ENCODE data around the gene ST6GALNAC1. TPM values are rescaled to one million over a fixed set of nuclear protein-coding genes. Genes with fewer than 3 reads are reported as not detected.

Gene ST6GALNAC1
- total and polyA plus RNA-seq, 4 donors, result 1.2 to 4.6 (median 3.9) TPM

- H3K4me1 ChIP-seq (ENCODE audit: control insufficient read depth, insufficient read depth, low read length), result peaks cover 28% of the 10 kb centered on the region
- no peaks in the 10 kb centered on the region for H3K9me3 ChIP-seq (ENCODE audit: control insufficient read depth, insufficient read depth, low read length)
- H3K27me3 ChIP-seq (ENCODE audit: control insufficient read depth, insufficient read depth, low read length), result peaks cover 34% of the 10 kb centered on the region
- no peaks in the 10 kb centered on the region for H3K36me3 ChIP-seq (ENCODE audit: control insufficient read depth, insufficient read depth, low read length)
- WGBS (ENCODE audit: insufficient coverage), result under 1% methylated on average over 83 of the region's 84 CpGs
- H3K27ac ChIP-seq (ENCODE audit: low read depth, low read length), result peak within 1 kb of the TSS; percentile 68
- H3K4me3 ChIP-seq (ENCODE audit: low read depth, low read length), result peak within 1 kb of the TSS; percentile 60
- DNase-seq (ENCODE audit: low read depth in 4 of 6, low spot score in 6 of 6), result peak in 2 of 6 donors; percentile 20 to 57
These were observed 57.6 kb downstream of the ST6GALNAC1 start, which contains the start of gene ST6GALNAC2 for GRCh38 chr17:76585649-76586593. TSS of gene ST6GALNAC2 (minus strand) at chr17:76585860. CDS start at chr17:76585808, 52 bp downstream.

GRCh38 chr17:76585033-76585648 is 58.4 kb downstream of the ST6GALNAC1 start:
- Histone ChIP-seq H3K27ac (ENCODE audit: low read depth, low read length) (peak overlapping the region; percentile 68), H3K4me1 (ENCODE audit: control insufficient read depth, insufficient read depth, low read length) (peaks cover 28% of the 10 kb centered on the region), H3K27me3 (ENCODE audit: control insufficient read depth, insufficient read depth, low read length) (peaks cover 34% of the 10 kb centered on the region), H3K4me3 (ENCODE audit: low read depth, low read length) (peak overlapping the region; percentile 60), H3K9me3 (ENCODE audit: control insufficient read depth, insufficient read depth, low read length) (no peaks in the 10 kb centered on the region), H3K36me3 (ENCODE audit: control insufficient read depth, insufficient read depth, low read length) (no peaks in the 10 kb centered on the region)
- peak in 2 of 6 donors; percentile 28 to 36 for DNase-seq (ENCODE audit: low read depth in 4 of 6, low spot score in 6 of 6)
- WGBS (ENCODE audit: insufficient coverage), result under 1% methylated on average over 62 of the region's 62 CpGs

GRCh38 chr17:76584427-76585032 is 59.0 kb downstream of the ST6GALNAC1 start:
- H3K9me3 ChIP-seq (ENCODE audit: control insufficient read depth, insufficient read depth, low read length), result no peaks in the 10 kb centered on the region
- H3K4me3 ChIP-seq (ENCODE audit: low read depth, low read length), result peak overlapping the region; percentile 60
- WGBS (ENCODE audit: insufficient coverage), result 12% methylated on average over 16 of the region's 17 CpGs
- H3K27ac ChIP-seq (ENCODE audit: low read depth, low read length), result peak overlapping the region; percentile 68
- peaks cover 34% of the 10 kb centered on the region for H3K27me3 ChIP-seq (ENCODE audit: control insufficient read depth, insufficient read depth, low read length)
- peak in 1 of 6 donors; percentile 9 for DNase-seq (ENCODE audit: low read depth in 4 of 6, low spot score in 6 of 6)
- no peaks in the 10 kb centered on the region for H3K36me3 ChIP-seq (ENCODE audit: control insufficient read depth, insufficient read depth, low read length)
- peaks cover 28% of the 10 kb centered on the region for H3K4me1 ChIP-seq (ENCODE audit: control insufficient read depth, insufficient read depth, low read length)

GRCh38 chr17:76582660-76583059 is 60.9 kb downstream of the ST6GALNAC1 start:
- peaks cover 34% of the 10 kb centered on the region for H3K27me3 ChIP-seq (ENCODE audit: control insufficient read depth, insufficient read depth, low read length)
- H3K36me3 ChIP-seq (ENCODE audit: control insufficient read depth, insufficient read depth, low read length), result no peaks in the 10 kb centered on the region
- WGBS (ENCODE audit: insufficient coverage), result no CpG with 5 or more reads among the region's 3 CpGs
- H3K4me3 ChIP-seq (ENCODE audit: low read depth, low read length), result no peak overlapping the region
- no peak overlapping the region for H3K27ac ChIP-seq (ENCODE audit: low read depth, low read length)
- DNase-seq (ENCODE audit: low read depth in 4 of 6, low spot score in 6 of 6), result no peak
- no peaks in the 10 kb centered on the region for H3K9me3 ChIP-seq (ENCODE audit: control insufficient read depth, insufficient read depth, low read length)
- H3K4me1 ChIP-seq (ENCODE audit: control insufficient read depth, insufficient read depth, low read length), result peaks cover 28% of the 10 kb centered on the region

GRCh38 chr17:76581515-76581914 is 62.0 kb downstream of the ST6GALNAC1 start:
- Histone ChIP-seq H3K27me3 (ENCODE audit: control insufficient read depth, insufficient read depth, low read length) (peaks cover 26% of the 10 kb centered on the region), H3K27ac (ENCODE audit: low read depth, low read length) (no peak overlapping the region), H3K4me1 (ENCODE audit: control insufficient read depth, insufficient read depth, low read length) (peaks cover 22% of the 10 kb centered on the region), H3K9me3 (ENCODE audit: control insufficient read depth, insufficient read depth, low read length) (no peaks in the 10 kb centered on the region), H3K36me3 (ENCODE audit: control insufficient read depth, insufficient read depth, low read length) (no peaks in the 10 kb centered on the region), H3K4me3 (ENCODE audit: low read depth, low read length) (no peak overlapping the region)
- WGBS (ENCODE audit: insufficient coverage), result 60% methylated on average over 1 of the region's 5 CpGs
- DNase-seq (ENCODE audit: low read depth in 4 of 6, low spot score in 6 of 6), result no peak

GRCh38 chr17:76579281-76579680 is 64.3 kb downstream of the ST6GALNAC1 start:
- DNase-seq (ENCODE audit: low read depth in 4 of 6, low spot score in 6 of 6), result no peak
- WGBS (ENCODE audit: insufficient coverage), result 90% methylated on average over 2 of the region's 2 CpGs

GRCh38 chr17:76578376-76578775 is 65.2 kb downstream of the ST6GALNAC1 start:
- DNase-seq (ENCODE audit: low read depth in 4 of 6, low spot score in 6 of 6), result no peak
- 76% methylated on average over 4 of the region's 5 CpGs for WGBS (ENCODE audit: insufficient coverage)
- Histone ChIP-seq H3K4me1 (ENCODE audit: control insufficient read depth, insufficient read depth, low read length) (peaks cover 21% of the 10 kb centered on the region), H3K36me3 (ENCODE audit: control insufficient read depth, insufficient read depth, low read length) (no peaks in the 10 kb centered on the region), H3K4me3 (ENCODE audit: low read depth, low read length) (no peak overlapping the region), H3K27ac (ENCODE audit: low read depth, low read length) (no peak overlapping the region), H3K9me3 (ENCODE audit: control insufficient read depth, insufficient read depth, low read length) (no peaks in the 10 kb centered on the region), H3K27me3 (ENCODE audit: control insufficient read depth, insufficient read depth, low read length) (peaks cover 1% of the 10 kb centered on the region)

More at GRCh38 chr17:76579281-76579680, 64.3 kb downstream of the ST6GALNAC1 start:
- Histone ChIP-seq H3K27ac (ENCODE audit: low read depth, low read length) (peak overlapping the region; percentile 15), H3K36me3 (ENCODE audit: control insufficient read depth, insufficient read depth, low read length) (no peaks in the 10 kb centered on the region), H3K27me3 (ENCODE audit: control insufficient read depth, insufficient read depth, low read length) (peaks cover 6% of the 10 kb centered on the region), H3K4me3 (ENCODE audit: low read depth, low read length) (no peak overlapping the region), H3K4me1 (ENCODE audit: control insufficient read depth, insufficient read depth, low read length) (peaks cover 19% of the 10 kb centered on the region), H3K9me3 (ENCODE audit: control insufficient read depth, insufficient read depth, low read length) (no peaks in the 10 kb centered on the region)

GRCh38 chr17:76577876-76578275 is 65.7 kb downstream of the ST6GALNAC1 start:
- peaks cover 24% of the 10 kb centered on the region for H3K4me1 ChIP-seq (ENCODE audit: control insufficient read depth, insufficient read depth, low read length)
- H3K4me3 ChIP-seq (ENCODE audit: low read depth, low read length), result no peak overlapping the region
- H3K36me3 ChIP-seq (ENCODE audit: control insufficient read depth, insufficient read depth, low read length), result no peaks in the 10 kb centered on the region
- no peak overlapping the region for H3K27ac ChIP-seq (ENCODE audit: low read depth, low read length)
- H3K9me3 ChIP-seq (ENCODE audit: control insufficient read depth, insufficient read depth, low read length), result no peaks in the 10 kb centered on the region
- WGBS (ENCODE audit: insufficient coverage), result 98% methylated on average over 4 of the region's 7 CpGs
- no peaks in the 10 kb centered on the region for H3K27me3 ChIP-seq (ENCODE audit: control insufficient read depth, insufficient read depth, low read length)
- DNase-seq (ENCODE audit: low read depth in 4 of 6, low spot score in 6 of 6), result no peak

- WGBS (ENCODE audit: insufficient coverage), result 92% methylated on average over 7 of the region's 9 CpGs
These were observed 67.4 kb downstream of the ST6GALNAC1 start for GRCh38 chr17:76576189-76576588.

More at GRCh38 chr17:76576189-76576588, 67.4 kb downstream of the ST6GALNAC1 start:
- Histone ChIP-seq H3K27me3 (ENCODE audit: control insufficient read depth, insufficient read depth, low read length) (no peaks in the 10 kb centered on the region), H3K4me1 (ENCODE audit: control insufficient read depth, insufficient read depth, low read length) (peaks cover 28% of the 10 kb centered on the region), H3K36me3 (ENCODE audit: control insufficient read depth, insufficient read depth, low read length) (no peaks in the 10 kb centered on the region), H3K4me3 (ENCODE audit: low read depth, low read length) (no peak overlapping the region), H3K9me3 (ENCODE audit: control insufficient read depth, insufficient read depth, low read length) (no peaks in the 10 kb centered on the region), H3K27ac (ENCODE audit: low read depth, low read length) (peak overlapping the region; percentile 64)
- no peak for DNase-seq (ENCODE audit: low read depth in 4 of 6, low spot score in 6 of 6)
